DOHH2 (cell line): ENCODE results near the gene MED25.

Experiments
- CTCF ChIP-seq: fragments of 200-600 bp; sonication (generic); IDR thresholded peaks from one replicate; pipeline ENCODE4 v1.5.1; 2014; ENCODE audit warnings: antibody characterized with exemption, mild to moderate bottlenecking, low read depth, low read length; ENCODE audit not compliant: poor library complexity, severe bottlenecking
- EZH2phosphoT487 ChIP-seq: fragments of 200-600 bp; sonication (generic); IDR thresholded peaks from 2 replicates; pipeline ENCODE4 v1.6.1; 2017; ENCODE audit warnings: borderline replicate concordance, mild to moderate bottlenecking, antibody characterized with exemption, low read length, moderate library complexity, mixed read lengths

- TF ChIP-seq CTCF (no peak), EZH2phosphoT487 (no peak)
These were observed 41.7 kb upstream of the MED25 start for GRCh38 chr19:49776371-49776764.
